ENCODE measurements around the gene NAGLU. TPM values are rescaled to one million over a fixed set of nuclear protein-coding genes. Genes with fewer than 3 reads are reported as not detected.
A peak's percentile ranks its signal among the peaks of the same experiment; 100 is the strongest.

Gene NAGLU
- total RNA-seq, 1 donor from 2014 or later = 36.3 TPM

GRCh38 chr17:42590886-42591285 is 54.8 kb downstream of the NAGLU start:
- DNase-seq (ENCODE audit: low read depth in 2 of 2) = peak in 1 of 2 donors; percentile 25

- DNase-seq (ENCODE audit: low read depth in 2 of 2) = no peak
Observed at GRCh38 chr17:42591411-42591810, 55.4 kb downstream of the NAGLU start.

Other genes starting within 250 kb of the NAGLU start
- 33.1 and 44.2 TPM in 2 replicates for gene STAT5A, start 247.7 kb upstream of the NAGLU start, total RNA-seq
- 61.5 and 80.0 TPM in 2 replicates for gene STAT3, start 147.8 kb upstream of the NAGLU start, total RNA-seq
- gene CAVIN1, start 113.0 kb upstream of the NAGLU start, total RNA-seq = 342 and 371 TPM in 2 replicates
- gene ATP6V0A1, start 77.4 kb upstream of the NAGLU start, total RNA-seq = 16.6 and 22.0 TPM in 2 replicates
- gene HSD17B1, start 16.7 kb downstream of the NAGLU start, total RNA-seq = 0.44 and 1.8 TPM in 2 replicates
- gene COASY, start 25.9 kb downstream of the NAGLU start, total RNA-seq = 7.6 and 10.3 TPM in 2 replicates
- gene MLX, start 30.9 kb downstream of the NAGLU start, total RNA-seq = 22.9 and 35.9 TPM in 2 replicates
- gene PSMC3IP, start 41.5 kb downstream of the NAGLU start, total RNA-seq = 1.4 and 1.7 TPM in 2 replicates
- gene RETREG3, start 73.1 kb downstream of the NAGLU start, total RNA-seq = 52.5 and 65.3 TPM in 2 replicates
- 15.3 and 16.3 TPM in 2 replicates for gene TUBG1, start 73.4 kb downstream of the NAGLU start, total RNA-seq
- gene TUBG2, start 123.0 kb downstream of the NAGLU start, total RNA-seq = 3.5 and 4.8 TPM in 2 replicates
- gene PLEKHH3, start 140.8 kb downstream of the NAGLU start, total RNA-seq = 10.2 and 11.9 TPM in 2 replicates
- gene CCR10, start 145.6 kb downstream of the NAGLU start, total RNA-seq = 2.0 and 3.5 TPM in 2 replicates
- 6.7 and 15.3 TPM in 2 replicates for gene CNTNAP1, start 146.3 kb downstream of the NAGLU start, total RNA-seq
- 6.3 and 13.5 TPM in 2 replicates for gene EZH1, start 208.8 kb downstream of the NAGLU start, total RNA-seq
- 12.9 and 36.3 TPM in 2 replicates for gene RAMP2, start 225.0 kb downstream of the NAGLU start, total RNA-seq
- gene VPS25, start 237.2 kb downstream of the NAGLU start, total RNA-seq = 35.7 and 42.1 TPM in 2 replicates
- 0.99 and 1.5 TPM in 2 replicates for gene WNK4, start 244.4 kb downstream of the NAGLU start, total RNA-seq